Measurements from ENCODE around the gene SDK1.

SDK1 gene

GRCh38 chr7:4110438-4110837, 809.4 kb downstream of the SDK1 start:
- DNase-seq (ENCODE audit: low read depth) = no peak

- no peak for DNase-seq (ENCODE audit: low read depth)
Observed at GRCh38 chr7:4111166-4111565, 810.1 kb downstream of the SDK1 start.

GRCh38 chr7:4113271-4113670, 812.2 kb downstream of the SDK1 start:
- no peak for DNase-seq (ENCODE audit: low read depth)

GRCh38 chr7:4113976-4114375, 812.9 kb downstream of the SDK1 start:
- DNase-seq (ENCODE audit: low read depth) = no peak

- no peak for DNase-seq (ENCODE audit: low read depth)
Observed at GRCh38 chr7:4115442-4115841, 814.4 kb downstream of the SDK1 start.

- DNase-seq (ENCODE audit: low read depth) = no peak
Observed at GRCh38 chr7:4115941-4116610, 815.0 kb downstream of the SDK1 start.

GRCh38 chr7:4119848-4120247, 818.8 kb downstream of the SDK1 start:
- no peak for DNase-seq (ENCODE audit: low read depth)

- no peak for DNase-seq (ENCODE audit: low read depth)
Observed at GRCh38 chr7:4123346-4123745, 822.3 kb downstream of the SDK1 start.

- DNase-seq (ENCODE audit: low read depth) = no peak
Observed at GRCh38 chr7:4123823-4124222, 822.8 kb downstream of the SDK1 start.

GRCh38 chr7:4124556-4125477, 823.8 kb downstream of the SDK1 start:
- DNase-seq (ENCODE audit: low read depth) = no peak

GRCh38 chr7:4127909-4128560, 827.0 kb downstream of the SDK1 start:
- DNase-seq (ENCODE audit: low read depth) = no peak

- no peak for DNase-seq (ENCODE audit: low read depth)
Observed at GRCh38 chr7:4129481-4130122, 828.5 kb downstream of the SDK1 start.

- DNase-seq (ENCODE audit: low read depth) = no peak
Observed at GRCh38 chr7:4131063-4131462, 830.0 kb downstream of the SDK1 start.

- DNase-seq (ENCODE audit: low read depth) = no peak
Observed at GRCh38 chr7:4132221-4132620, 831.2 kb downstream of the SDK1 start.

GRCh38 chr7:4133491-4134044, 832.5 kb downstream of the SDK1 start:
- DNase-seq (ENCODE audit: low read depth) = no peak

- DNase-seq (ENCODE audit: low read depth) = no peak
Observed at GRCh38 chr7:4134204-4134603, 833.2 kb downstream of the SDK1 start.

- no peak for DNase-seq (ENCODE audit: low read depth)
Observed at GRCh38 chr7:4134631-4135030, 833.6 kb downstream of the SDK1 start.

- DNase-seq (ENCODE audit: low read depth) = no peak
Observed at GRCh38 chr7:4135301-4135700, 834.2 kb downstream of the SDK1 start.

- no peak for DNase-seq (ENCODE audit: low read depth)
Observed at GRCh38 chr7:4136036-4136435, 835.0 kb downstream of the SDK1 start.

GRCh38 chr7:4136501-4137110, 835.6 kb downstream of the SDK1 start:
- DNase-seq (ENCODE audit: low read depth) = no peak

- DNase-seq (ENCODE audit: low read depth) = no peak
Observed at GRCh38 chr7:4137552-4137951, 836.5 kb downstream of the SDK1 start.

GRCh38 chr7:4138866-4139265, 837.8 kb downstream of the SDK1 start:
- DNase-seq (ENCODE audit: low read depth) = no peak

Measured in stimulated activated CD8-positive, alpha-beta memory T cell treated with anti-CD3 and anti-CD28 coated beads, Interleukin-12 subunit alpha, Interleukin-12 subunit beta, amount 100 ng/mL, for 4 hours (primary cell).